A549 (cell line): Measurements from ENCODE around the gene MTTP. TPM values are rescaled to one million over a fixed set of nuclear protein-coding genes. Genes with fewer than 3 reads are reported as not detected.

Experiments
- ATAC-seq, 2 experiments: fragments of 200-7000 bp in 1 of 2; fragments of >200 bp in 1 of 2; cut with Nextera tagmentation in 1 of 2; cut with Tn5 transposase in 1 of 2; 3 replicates each; pipeline versions ENCODE4 v1.8.0 to v1.9.1; 2018 to 2020; ENCODE audit warnings: mild to moderate bottlenecking in 1 of 2, moderate library complexity in 1 of 2
- CTCF ChIA-PET: fragments of 300-600 bp; sonication (Branson Sonifier 250); formaldehyde crosslinking; extraction: SDS; loops from one replicate; lab custom pipeline; 2021; ENCODE audit warnings: antibody characterized with exemption, inconsistent platforms; lab: Yijun Ruan, JAX
- POLR2A ChIA-PET: fragments of 350-600 bp; formaldehyde crosslinking; extraction: SDS; loops from one replicate; lab custom pipeline; 2021; ENCODE audit warnings: antibody characterized with exemption, inconsistent platforms; lab: Yijun Ruan, JAX
- DNase-seq, 2 experiments: peaks; one replicate each; pipeline versions ENCODE4 v3.0.0 to v3.0.0-alpha.2; 2011 to 2016; ENCODE audit warnings: low read depth in 1 of 2, low spot score in 1 of 2
- FAIRE-seq: peaks from 2 replicates; lab custom pipeline; 2011; peaks lifted over from hg19 to GRCh38; lab: Jason Lieb, UNC
- H3K27ac ChIP-seq, 2 experiments: fragments of >200 bp; sonication (Bioruptor Twin); formaldehyde crosslinking; 3 replicates each; pipeline ENCODE4 v1.5.1; 2016 to 2017
- H3K4me1 ChIP-seq: fragments of >200 bp; sonication (Bioruptor Twin); formaldehyde crosslinking; 3 replicates; pipeline ENCODE4 v1.6.1; 2016
- H3K4me2 ChIP-seq: fragments of >200 bp; sonication (Bioruptor Twin); formaldehyde crosslinking; 3 replicates; pipeline ENCODE4 v1.6.1; 2016
- H3K4me3 ChIP-seq: fragments of >200 bp; sonication (Bioruptor Twin); formaldehyde crosslinking; 3 replicates; pipeline ENCODE4 v1.5.1; 2016
- H3K9me3 ChIP-seq: fragments of >200 bp; sonication (Bioruptor Twin); formaldehyde crosslinking; 3 replicates; pipeline ENCODE4 v1.6.1; 2016
- CBX8 ChIP-seq: fragments of 200-600 bp; sonication (generic); IDR thresholded peaks from 2 replicates; pipeline ENCODE4 v1.6.1; 2016
- CHD4 ChIP-seq: fragments of 200-600 bp; sonication (generic); IDR thresholded peaks from 2 replicates; pipeline ENCODE4 v1.6.1; 2016; ENCODE audit warnings: antibody characterized with exemption, mild to moderate bottlenecking, borderline replicate concordance
- EHF ChIP-seq: fragments of 250-450 bp; sonication (Bioruptor Pico); IDR thresholded peaks from 2 replicates; pipeline ENCODE4 v1.5.0; 2020; ENCODE audit warnings: mild to moderate bottlenecking
- EHMT2 ChIP-seq: fragments of 200-600 bp; sonication (generic); IDR thresholded peaks from 2 replicates; pipeline ENCODE4 v1.6.1; 2016; ENCODE audit warnings: antibody characterized with exemption, low read depth, mild to moderate bottlenecking, moderate library complexity
- EP300 ChIP-seq, 2 experiments: fragments of >200 bp; sonication (Bioruptor Twin); formaldehyde crosslinking; IDR thresholded peaks; 2 replicates in 1 of 2; 3 replicates in 1 of 2; pipeline ENCODE4 v1.6.1; 2016 to 2017
- ESRRA ChIP-seq: fragments of 150-350 bp; IDR thresholded peaks from 2 replicates; pipeline ENCODE4 v1.6.1; 2014; ENCODE audit warnings: mild to moderate bottlenecking, low read length, borderline replicate concordance
- FOSB ChIP-seq: fragments of 250-450 bp; sonication (Bioruptor Pico); IDR thresholded peaks from 2 replicates; pipeline ENCODE4 v1.5.0; 2020; ENCODE audit warnings: mild to moderate bottlenecking, moderate library complexity
- FOXS1 ChIP-seq: fragments of 250-450 bp; sonication (Bioruptor Pico); IDR thresholded peaks from 2 replicates; pipeline ENCODE4 v1.5.0; 2020; ENCODE audit warnings: mild to moderate bottlenecking, moderate library complexity
- HOXB13 ChIP-seq: fragments of 250-450 bp; sonication (Bioruptor Pico); IDR thresholded peaks from 2 replicates; pipeline ENCODE4 v1.5.0; 2020; ENCODE audit warnings: low read depth, mild to moderate bottlenecking, moderate library complexity
- KDM1A ChIP-seq: fragments of 200-600 bp; sonication (generic); IDR thresholded peaks from 2 replicates; pipeline ENCODE4 v1.6.1; 2016; ENCODE audit warnings: low read depth, mild to moderate bottlenecking
- MAFK ChIP-seq: fragments of 450-650 bp; IDR thresholded peaks from 2 replicates; pipeline ENCODE4 v1.6.1; 2014; ENCODE audit not compliant: partially characterized antibody
- MAZ ChIP-seq: fragments of 150-350 bp; IDR thresholded peaks from 2 replicates; pipeline ENCODE4 v1.6.1; 2014; ENCODE audit warnings: antibody characterized with exemption, low read depth, low read length, borderline replicate concordance
- MYC ChIP-seq: IDR thresholded peaks from 2 replicates; pipeline ENCODE4 v1.6.1; 2012; ENCODE audit warnings: mild to moderate bottlenecking, inconsistent platforms, low read length, improper control_type of control experiment, borderline replicate concordance
- POLR2AphosphoS2 ChIP-seq: conservative IDR thresholded peaks from 2 replicates; pipeline ENCODE4 v1.6.1; 2012; ENCODE audit warnings: low read length, improper control_type of control experiment, inconsistent platforms
- RAD21 ChIP-seq, 2 experiments: fragments of >200 bp in 1 of 2; sonication (Bioruptor Twin) in 1 of 2; formaldehyde crosslinking in 1 of 2; IDR thresholded peaks in 1 of 2; conservative IDR thresholded peaks in 1 of 2; 2 replicates in 1 of 2; 3 replicates in 1 of 2; pipeline ENCODE4 v1.6.1; 2012 to 2018; ENCODE audit warnings: inconsistent platforms in 1 of 2
- RARB ChIP-seq: fragments of 250-450 bp; sonication (Bioruptor Pico); IDR thresholded peaks from 2 replicates; pipeline ENCODE4 v1.8.0; 2021; ENCODE audit warnings: mild to moderate bottlenecking, moderate library complexity
- SMC3 ChIP-seq: fragments of >200 bp; sonication (Bioruptor Twin); formaldehyde crosslinking; IDR thresholded peaks from 3 replicates; pipeline ENCODE4 v1.6.1; 2018; ENCODE audit warnings: inconsistent platforms
- ZNF302 ChIP-seq: fragments of 250-450 bp; sonication (Bioruptor Pico); IDR thresholded peaks from 2 replicates; pipeline ENCODE4 v1.9.0; 2021; ENCODE audit warnings: inconsistent platforms, mild to moderate bottlenecking, moderate library complexity
- ZSCAN20 ChIP-seq: fragments of 250-450 bp; sonication (Bioruptor Pico); IDR thresholded peaks from 2 replicates; pipeline ENCODE4 v1.8.0; 2022; ENCODE audit warnings: mild to moderate bottlenecking, moderate library complexity
- WGBS: methylation state at CpG from one replicate; pipeline ENCODE4 v1.1.6; 2017; ENCODE audit errors: missing lambda C conversion rate; 5-methylcytosine and 5-hydroxymethylcytosine counted together
- polyA plus RNA-seq, 4 experiments: library from polyadenylated mRNA; depleted of rRNA in 3 of 4; stranded (reverse); fragments of >200 nt; fragmentation: RNase III in 1 of 4; extraction: RNeasy Plus Mini Kit Qiagen cat#74134 plus additional on column Dnase treatment in 1 of 4; gene quantifications; 2 replicates in 3 of 4; 3 replicates in 1 of 4; pipeline ENCODE4 v1.2.3, GENCODE V29; 2011 to 2017
- TF ChIP-seq, protein P1 (sequence below): fragments of 250-450 bp; sonication (Bioruptor Pico); IDR thresholded peaks from 2 replicates; pipeline ENCODE4 v1.5.0; 2020; ENCODE audit warnings: low read depth, mild to moderate bottlenecking, moderate library complexity
- TF ChIP-seq, protein P2 (sequence below): fragments of 200-600 bp; sonication (generic); IDR thresholded peaks from 2 replicates; pipeline ENCODE4 v1.6.1; 2016; ENCODE audit warnings: antibody characterized with exemption, mild to moderate bottlenecking, moderate library complexity
- TF ChIP-seq, protein P3 (sequence below): fragments of >200 bp; sonication (Bioruptor Twin); formaldehyde crosslinking; IDR thresholded peaks from 3 replicates; pipeline ENCODE4 v1.5.1; 2016
- TF ChIP-seq, protein P4 (sequence below): IDR thresholded peaks from 2 replicates; pipeline ENCODE4 v1.6.1; 2012; ENCODE audit warnings: low read depth, borderline replicate concordance
- TF ChIP-seq, protein P5 (sequence below): fragments of >200 bp; sonication (Bioruptor Twin); formaldehyde crosslinking; IDR thresholded peaks from 3 replicates; pipeline ENCODE4 v1.6.1; 2016

The MTTP gene
- polyA plus RNA-seq, 2 of the 4 experiments (the other 2 are of a cell fraction): 0.03 TPM; not detected in 1

DNA sequence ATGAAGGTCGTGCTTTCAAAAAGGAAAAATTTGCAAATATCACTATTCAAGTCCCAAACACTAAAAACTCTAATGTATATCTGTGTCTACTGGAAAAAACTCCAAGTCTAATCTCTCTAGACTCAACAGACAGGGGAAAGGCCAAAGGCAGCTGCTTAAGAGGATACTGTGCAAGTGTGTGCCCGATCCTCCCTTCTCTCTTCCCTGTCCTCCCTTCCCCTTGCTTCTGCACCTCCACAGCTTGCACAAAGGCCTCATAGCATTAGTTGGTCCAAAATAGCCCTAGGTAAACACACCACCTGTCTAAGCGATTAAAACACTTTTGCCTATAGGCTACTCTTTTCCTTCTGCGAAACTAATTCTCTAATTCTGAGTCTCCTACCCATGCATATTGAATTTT lies 72.4 kb downstream of the MTTP start:
- Histone ChIP-seq H3K9me3 (no peaks in the 10 kb centered on the region), H3K4me3 (no peak overlapping the region), H3K4me1 (no peaks in the 10 kb centered on the region), H3K27ac (no peak overlapping the region), H3K4me2 (no peak overlapping the region)
- DNase-seq (no peak), ATAC-seq (no peak), FAIRE-seq (no peak)
- no peak for TF ChIP-seq RAD21 (conservative IDR thresholded peaks at IDR 0.05 in 1 of 2, IDR thresholded peaks at IDR 0.05 in 1 of 2)
- TF ChIP-seq EP300 (IDR thresholded peaks at IDR 0.05): no peak
- TF ChIP-seq EHF (CRISPR knock-in tag): no peak
- no peak for TF ChIP-seq POLR2AphosphoS2
- TF ChIP-seq ESRRA: no peak
- TF ChIP-seq CBX8: no peak
- TF ChIP-seq KDM1A: no peak
- TF ChIP-seq, protein P1, sequence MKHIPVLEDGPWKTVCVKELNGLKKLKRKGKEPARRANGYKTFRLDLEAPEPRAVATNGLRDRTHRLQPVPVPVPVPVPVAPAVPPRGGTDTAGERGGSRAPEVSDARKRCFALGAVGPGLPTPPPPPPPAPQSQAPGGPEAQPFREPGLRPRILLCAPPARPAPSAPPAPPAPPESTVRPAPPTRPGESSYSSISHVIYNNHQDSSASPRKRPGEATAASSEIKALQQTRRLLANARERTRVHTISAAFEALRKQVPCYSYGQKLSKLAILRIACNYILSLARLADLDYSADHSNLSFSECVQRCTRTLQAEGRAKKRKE (CRISPR knock-in tag): no peak
- no peak for TF ChIP-seq ZNF302 (CRISPR knock-in tag)
- TF ChIP-seq, protein P2, sequence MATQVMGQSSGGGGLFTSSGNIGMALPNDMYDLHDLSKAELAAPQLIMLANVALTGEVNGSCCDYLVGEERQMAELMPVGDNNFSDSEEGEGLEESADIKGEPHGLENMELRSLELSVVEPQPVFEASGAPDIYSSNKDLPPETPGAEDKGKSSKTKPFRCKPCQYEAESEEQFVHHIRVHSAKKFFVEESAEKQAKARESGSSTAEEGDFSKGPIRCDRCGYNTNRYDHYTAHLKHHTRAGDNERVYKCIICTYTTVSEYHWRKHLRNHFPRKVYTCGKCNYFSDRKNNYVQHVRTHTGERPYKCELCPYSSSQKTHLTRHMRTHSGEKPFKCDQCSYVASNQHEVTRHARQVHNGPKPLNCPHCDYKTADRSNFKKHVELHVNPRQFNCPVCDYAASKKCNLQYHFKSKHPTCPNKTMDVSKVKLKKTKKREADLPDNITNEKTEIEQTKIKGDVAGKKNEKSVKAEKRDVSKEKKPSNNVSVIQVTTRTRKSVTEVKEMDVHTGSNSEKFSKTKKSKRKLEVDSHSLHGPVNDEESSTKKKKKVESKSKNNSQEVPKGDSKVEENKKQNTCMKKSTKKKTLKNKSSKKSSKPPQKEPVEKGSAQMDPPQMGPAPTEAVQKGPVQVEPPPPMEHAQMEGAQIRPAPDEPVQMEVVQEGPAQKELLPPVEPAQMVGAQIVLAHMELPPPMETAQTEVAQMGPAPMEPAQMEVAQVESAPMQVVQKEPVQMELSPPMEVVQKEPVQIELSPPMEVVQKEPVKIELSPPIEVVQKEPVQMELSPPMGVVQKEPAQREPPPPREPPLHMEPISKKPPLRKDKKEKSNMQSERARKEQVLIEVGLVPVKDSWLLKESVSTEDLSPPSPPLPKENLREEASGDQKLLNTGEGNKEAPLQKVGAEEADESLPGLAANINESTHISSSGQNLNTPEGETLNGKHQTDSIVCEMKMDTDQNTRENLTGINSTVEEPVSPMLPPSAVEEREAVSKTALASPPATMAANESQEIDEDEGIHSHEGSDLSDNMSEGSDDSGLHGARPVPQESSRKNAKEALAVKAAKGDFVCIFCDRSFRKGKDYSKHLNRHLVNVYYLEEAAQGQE: no peak
- TF ChIP-seq, protein P3, sequence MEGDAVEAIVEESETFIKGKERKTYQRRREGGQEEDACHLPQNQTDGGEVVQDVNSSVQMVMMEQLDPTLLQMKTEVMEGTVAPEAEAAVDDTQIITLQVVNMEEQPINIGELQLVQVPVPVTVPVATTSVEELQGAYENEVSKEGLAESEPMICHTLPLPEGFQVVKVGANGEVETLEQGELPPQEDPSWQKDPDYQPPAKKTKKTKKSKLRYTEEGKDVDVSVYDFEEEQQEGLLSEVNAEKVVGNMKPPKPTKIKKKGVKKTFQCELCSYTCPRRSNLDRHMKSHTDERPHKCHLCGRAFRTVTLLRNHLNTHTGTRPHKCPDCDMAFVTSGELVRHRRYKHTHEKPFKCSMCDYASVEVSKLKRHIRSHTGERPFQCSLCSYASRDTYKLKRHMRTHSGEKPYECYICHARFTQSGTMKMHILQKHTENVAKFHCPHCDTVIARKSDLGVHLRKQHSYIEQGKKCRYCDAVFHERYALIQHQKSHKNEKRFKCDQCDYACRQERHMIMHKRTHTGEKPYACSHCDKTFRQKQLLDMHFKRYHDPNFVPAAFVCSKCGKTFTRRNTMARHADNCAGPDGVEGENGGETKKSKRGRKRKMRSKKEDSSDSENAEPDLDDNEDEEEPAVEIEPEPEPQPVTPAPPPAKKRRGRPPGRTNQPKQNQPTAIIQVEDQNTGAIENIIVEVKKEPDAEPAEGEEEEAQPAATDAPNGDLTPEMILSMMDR: no peak
- 72% methylated on average over 4 of the region's 4 CpGs for WGBS
- ChIA-PET POLR2A (no interaction called here), CTCF (no interaction called here)

DNA sequence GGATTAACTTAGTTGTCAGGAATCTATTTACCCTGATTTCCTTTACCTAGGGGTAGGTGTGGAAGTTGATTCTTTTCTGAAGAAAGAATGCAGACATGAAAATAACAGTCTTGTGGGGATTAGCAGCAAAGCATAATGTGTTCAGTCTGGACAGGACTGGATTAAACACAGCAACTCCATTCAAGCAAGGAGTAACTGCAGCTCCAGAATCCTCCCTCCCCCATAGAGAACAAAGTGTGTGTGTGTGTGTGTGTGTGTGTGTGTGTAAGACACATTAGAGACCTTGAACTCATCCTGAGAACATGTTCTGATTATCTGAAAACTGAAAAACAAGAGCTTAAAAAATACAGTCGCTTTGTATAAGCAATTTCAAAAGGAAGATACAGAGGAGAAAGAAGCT lies 73.7 kb downstream of the MTTP start:
- FAIRE-seq (no peak), ATAC-seq (no peak), DNase-seq (no peak)
- no peak overlapping the region for H3K27ac ChIP-seq
- WGBS: 57% methylated on average over 1 of the region's 1 CpG
- ChIA-PET CTCF (no interaction called here), POLR2A (interaction anchor here (0.6 kb wide), 1 partner anchor 302 kb away, joined by 4 read pairs; no protein-coding TSS in a partner anchor)
- no peak overlapping the region for H3K4me3 ChIP-seq
- H3K9me3 ChIP-seq: no peaks in the 10 kb centered on the region
- TF ChIP-seq, protein P4, sequence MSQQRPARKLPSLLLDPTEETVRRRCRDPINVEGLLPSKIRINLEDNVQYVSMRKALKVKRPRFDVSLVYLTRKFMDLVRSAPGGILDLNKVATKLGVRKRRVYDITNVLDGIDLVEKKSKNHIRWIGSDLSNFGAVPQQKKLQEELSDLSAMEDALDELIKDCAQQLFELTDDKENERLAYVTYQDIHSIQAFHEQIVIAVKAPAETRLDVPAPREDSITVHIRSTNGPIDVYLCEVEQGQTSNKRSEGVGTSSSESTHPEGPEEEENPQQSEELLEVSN: no peak
- TF ChIP-seq MAZ (no peak), FOXS1 (CRISPR knock-in tag) (no peak), FOSB (no peak), EHMT2 (no peak), EHF (CRISPR knock-in tag) (no peak)
- H3K4me2 ChIP-seq: no peak overlapping the region
- H3K4me1 ChIP-seq: no peaks in the 10 kb centered on the region

DNA sequence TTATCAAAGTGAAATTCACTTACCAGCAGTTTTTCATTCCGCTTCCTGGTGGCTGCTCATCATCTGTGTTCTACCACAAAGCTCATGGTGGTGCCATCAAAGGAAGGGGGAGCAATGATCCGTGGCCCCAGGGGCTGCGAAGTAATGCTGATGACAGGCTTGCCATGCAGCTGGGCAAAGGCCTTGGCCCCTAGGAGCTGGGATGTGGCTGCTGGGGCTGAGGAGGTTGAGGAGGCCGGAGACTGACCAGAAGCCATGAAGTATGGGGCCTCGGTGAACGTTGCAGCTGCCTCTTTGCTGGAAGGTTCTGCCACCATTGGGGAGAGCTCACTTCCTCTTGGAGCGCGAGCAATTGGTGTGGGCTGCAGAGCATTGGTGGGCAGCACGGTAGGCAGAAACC lies 74.6 kb downstream of the MTTP start:
- H3K4me3 ChIP-seq: no peak overlapping the region
- FAIRE-seq (no peak), DNase-seq (no peak), ATAC-seq (no peak)
- ChIA-PET CTCF (no interaction called here), POLR2A (no interaction called here)
- no peaks in the 10 kb centered on the region for H3K4me1 ChIP-seq
- H3K27ac ChIP-seq: no peak overlapping the region
- no peaks in the 10 kb centered on the region for H3K9me3 ChIP-seq
- H3K4me2 ChIP-seq: no peak overlapping the region
- 76% methylated on average over 6 of the region's 9 CpGs for WGBS
- TF ChIP-seq MYC (no peak), HOXB13 (no peak), ZSCAN20 (CRISPR knock-in tag) (no peak), RARB (no peak), SMC3 (no peak), POLR2AphosphoS2 (no peak), CHD4 (no peak), MAFK (no peak), FOXS1 (CRISPR knock-in tag) (no peak), MAZ (no peak)
- TF ChIP-seq, protein P5, sequence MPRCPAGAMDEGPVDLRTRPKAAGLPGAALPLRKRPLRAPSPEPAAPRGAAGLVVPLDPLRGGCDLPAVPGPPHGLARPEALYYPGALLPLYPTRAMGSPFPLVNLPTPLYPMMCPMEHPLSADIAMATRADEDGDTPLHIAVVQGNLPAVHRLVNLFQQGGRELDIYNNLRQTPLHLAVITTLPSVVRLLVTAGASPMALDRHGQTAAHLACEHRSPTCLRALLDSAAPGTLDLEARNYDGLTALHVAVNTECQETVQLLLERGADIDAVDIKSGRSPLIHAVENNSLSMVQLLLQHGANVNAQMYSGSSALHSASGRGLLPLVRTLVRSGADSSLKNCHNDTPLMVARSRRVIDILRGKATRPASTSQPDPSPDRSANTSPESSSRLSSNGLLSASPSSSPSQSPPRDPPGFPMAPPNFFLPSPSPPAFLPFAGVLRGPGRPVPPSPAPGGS: no peak
- TF ChIP-seq, protein P1 (CRISPR knock-in tag): no peak
